Tibial nerve (tissue), 4 donors: ENCODE results near the gene FSTL4. TPM values are rescaled to one million over a fixed set of nuclear protein-coding genes. Genes with fewer than 3 reads are reported as not detected.

ENCODE experiments used
- DNase-seq, 2 donors: peaks; one replicate each; pipeline ENCODE4 v3.0.0-alpha.2; 2019; ENCODE audit warnings: low spot score in 2 of 2
- H3K27ac ChIP-seq, 4 donors: fragments of 200-600 bp; sonication (generic) in 3 of 4; one replicate each; pipeline ENCODE4 v1.5.1; 2017 to 2019; ENCODE audit warnings: mild to moderate bottlenecking in 1 of 4
- H3K27me3 ChIP-seq, 2 donors: fragments of 200-600 bp; sonication (generic) in 1 of 2; one replicate each; pipeline versions ENCODE4 v1.5.1 to v1.6.0; 2017 to 2019
- H3K36me3 ChIP-seq, 3 donors: fragments of 200-600 bp; sonication (generic); one replicate each; pipeline ENCODE4 v1.5.1; 2018 to 2019
- H3K4me1 ChIP-seq, 4 donors: fragments of 200-600 bp; sonication (generic) in 3 of 4; one replicate each; pipeline ENCODE4 v1.5.1; 2017 to 2019
- H3K4me3 ChIP-seq, 4 donors: fragments of 200-600 bp; sonication (generic) in 3 of 4; one replicate each; pipeline ENCODE4 v1.5.1; 2017 to 2019; ENCODE audit warnings: mild to moderate bottlenecking in 1 of 4, moderate library complexity in 1 of 4
- H3K9me3 ChIP-seq, 4 donors: fragments of 200-600 bp; sonication (generic) in 3 of 4; one replicate each; pipeline ENCODE4 v1.5.1; 2017 to 2019
- CTCF ChIP-seq, 5 experiments: fragments of 200-600 bp in 3 of 5; fragments of 450-650 bp in 2 of 5; sonication (generic) in 3 of 5; IDR thresholded peaks; one replicate each; pipeline ENCODE4 v1.5.1; 2016 to 2019; ENCODE audit warnings: antibody characterized with exemption in 5 of 5, mild to moderate bottlenecking in 3 of 5, moderate library complexity in 2 of 5
- EP300 ChIP-seq, 2 donors: sonication (generic); formaldehyde crosslinking; IDR thresholded peaks; one replicate each; pipeline ENCODE4 v1.6.1; 2017; ENCODE audit warnings: antibody characterized with exemption in 2 of 2, mild to moderate bottlenecking in 1 of 2
- POLR2A ChIP-seq, 2 donors: fragments of 450-650 bp; IDR thresholded peaks; one replicate each; pipeline ENCODE4 v1.6.1; 2017; ENCODE audit warnings: antibody characterized with exemption in 2 of 2, mild to moderate bottlenecking in 2 of 2, moderate library complexity in 2 of 2
- WGBS, 2 donors: methylation state at CpG; one replicate each; pipeline ENCODE4 v1.1.5; 2018; 5-methylcytosine and 5-hydroxymethylcytosine counted together
- total RNA-seq, 4 donors: library from RNA; depleted of rRNA; stranded (reverse); fragments of >200 nt; gene quantifications; one replicate each; pipeline ENCODE4 v1.1.0, GENCODE V29; 2016

Gene FSTL4
- total RNA-seq, 4 donors from 2014 or later = 0.22 TPM; not detected in 3

- Histone ChIP-seq H3K27me3 (no peaks in the 10 kb centered on the region), H3K9me3 (no peaks in the 10 kb centered on the region), H3K4me1 (no peaks in the 10 kb centered on the region), H3K36me3 (no peaks in the 10 kb centered on the region), H3K27ac (no peak overlapping the region), H3K4me3 (no peak overlapping the region)
- TF ChIP-seq CTCF (IDR thresholded peaks at IDR 0.05) (no peak), EP300 (IDR thresholded peaks at IDR 0.05) (no peak), POLR2A (IDR thresholded peaks at IDR 0.05) (no peak)
- DNase-seq = no peak
- WGBS, 2 donors = 88% methylated on average over 11 of the region's 11 CpGs
Measured at GRCh38 chr5:133328800-133329199, 283.5 kb downstream of the FSTL4 start.

- no peaks in the 10 kb centered on the region for H3K9me3 ChIP-seq
- H3K4me3 ChIP-seq = no peak overlapping the region
- whole genome bisulfite sequencing, 2 donors = 59 to 68% methylated on average over 5 of the region's 5 CpGs
- no peak overlapping the region for H3K27ac ChIP-seq
- DNase-seq = no peak
- H3K27me3 ChIP-seq = no peaks in the 10 kb centered on the region
- TF ChIP-seq EP300 (IDR thresholded peaks at IDR 0.05) (no peak), POLR2A (IDR thresholded peaks at IDR 0.05) (no peak), CTCF (IDR thresholded peaks at IDR 0.05) (no peak)
- H3K36me3 ChIP-seq = no peaks in the 10 kb centered on the region
- H3K4me1 ChIP-seq = no peaks in the 10 kb centered on the region
Measured at GRCh38 chr5:133327946-133328401, 284.4 kb downstream of the FSTL4 start.

GRCh38 chr5:133326361-133326760 is 286.0 kb downstream of the FSTL4 start:
- TF ChIP-seq CTCF (IDR thresholded peaks at IDR 0.05) (no peak), EP300 (IDR thresholded peaks at IDR 0.05) (no peak), POLR2A (IDR thresholded peaks at IDR 0.05) (no peak)
- Histone ChIP-seq H3K36me3 (no peaks in the 10 kb centered on the region), H3K27ac (no peak overlapping the region), H3K4me1 (no peaks in the 10 kb centered on the region), H3K4me3 (no peak overlapping the region), H3K9me3 (no peaks in the 10 kb centered on the region), H3K27me3 (no peaks in the 10 kb centered on the region)
- 88 to 94% methylated on average over 5 of the region's 5 CpGs for WGBS, 2 donors
- no peak for DNase-seq

- H3K27ac ChIP-seq = no peak overlapping the region
- TF ChIP-seq CTCF (IDR thresholded peaks at IDR 0.05) (no peak), POLR2A (IDR thresholded peaks at IDR 0.05) (no peak), EP300 (IDR thresholded peaks at IDR 0.05) (no peak)
- H3K4me3 ChIP-seq = no peak overlapping the region
- 93% methylated on average over 5 of the region's 5 CpGs for WGBS, 2 donors
- H3K9me3 ChIP-seq = no peaks in the 10 kb centered on the region
- H3K27me3 ChIP-seq = no peaks in the 10 kb centered on the region
- DNase-seq = no peak
- H3K4me1 ChIP-seq = no peaks in the 10 kb centered on the region
- H3K36me3 ChIP-seq = no peaks in the 10 kb centered on the region
Measured at GRCh38 chr5:133325864-133326263, 286.5 kb downstream of the FSTL4 start.

- Histone ChIP-seq H3K27ac (no peak overlapping the region), H3K27me3 (no peaks in the 10 kb centered on the region), H3K4me1 (no peaks in the 10 kb centered on the region), H3K36me3 (no peaks in the 10 kb centered on the region), H3K4me3 (no peak overlapping the region), H3K9me3 (no peaks in the 10 kb centered on the region)
- TF ChIP-seq EP300 (IDR thresholded peaks at IDR 0.05) = no peak
- DNase-seq = no peak
- WGBS, 2 donors = 91 to 94% methylated on average over 4 of the region's 4 CpGs
Measured at GRCh38 chr5:133324926-133325325, 287.4 kb downstream of the FSTL4 start.
